Vagina (tissue), 2 donors: ENCODE measurements around the gene TTLL9. TPM values are rescaled to one million over a fixed set of nuclear protein-coding genes. Genes with fewer than 3 reads are reported as not detected.

Experiments
- DNase-seq, 2 donors: peaks; one replicate each; pipeline ENCODE4 v3.0.0-alpha.2; 2017; ENCODE audit errors: extremely low spot score in 2 of 2
- H3K27ac ChIP-seq: fragments of 200-600 bp; sonication (generic); one replicate; pipeline ENCODE4 v1.5.1; 2019
- H3K27me3 ChIP-seq: fragments of 200-600 bp; sonication (generic); one replicate; pipeline ENCODE4 v1.5.1; 2019
- H3K36me3 ChIP-seq, 2 donors: fragments of 200-600 bp; sonication (generic); one replicate each; pipeline ENCODE4 v1.5.1; 2017 to 2019
- H3K4me1 ChIP-seq: fragments of 200-600 bp; sonication (generic); one replicate; pipeline ENCODE4 v1.5.1; 2019
- H3K4me3 ChIP-seq, 2 donors: fragments of 200-600 bp; sonication (generic); 1 replicate in 1 of 2; 2 replicates in 1 of 2; pipeline ENCODE4 v1.5.1; 2016 to 2019
- H3K9me3 ChIP-seq: fragments of 200-600 bp; sonication (generic); one replicate; pipeline ENCODE4 v1.5.1; 2019
- POLR2A ChIP-seq, 2 donors: fragments of 450-650 bp; IDR thresholded peaks; one replicate each; pipeline ENCODE4 v1.6.1; 2017; ENCODE audit warnings: antibody characterized with exemption in 2 of 2, mild to moderate bottlenecking in 2 of 2, moderate library complexity in 2 of 2
- POLR2AphosphoS5 ChIP-seq, 2 donors: sonication (generic); formaldehyde crosslinking; IDR thresholded peaks; one replicate each; pipeline ENCODE4 v1.9.0; 2017; ENCODE audit warnings: antibody characterized with exemption in 2 of 2, mild to moderate bottlenecking in 2 of 2, low read depth in 1 of 2; ENCODE audit not compliant: insufficient read depth in 1 of 2
- intact Hi-C: fragments of 100-400 bp; cut with DNase I; formaldehyde crosslinking; loops from one replicate; pipeline ENCODE4 v1.15.1; 2023
- total RNA-seq: library from RNA; depleted of rRNA; stranded (reverse); fragments of >200 nt; gene quantifications from one replicate; pipeline ENCODE4 v1.2.3, GENCODE V29; 2016
- TF ChIP-seq, protein P1 (sequence below), 3 experiments: fragments of 450-650 bp in 2 of 3; fragments of 200-600 bp in 1 of 3; sonication (generic) in 1 of 3; IDR thresholded peaks; one replicate each; pipeline ENCODE4 v1.5.1; 2017 to 2019; ENCODE audit warnings: antibody characterized with exemption in 3 of 3, mild to moderate bottlenecking in 2 of 3, moderate library complexity in 2 of 3

Gene TTLL9
- total RNA-seq, 1 donor from 2014 or later = not detected

GRCh38 chr20:31841928-31842327 lies 28.5 kb upstream of the TTLL9 start:
- Histone ChIP-seq H3K27ac (peak overlapping the region; percentile 66), H3K9me3 (no peaks in the 10 kb centered on the region), H3K27me3 (no peaks in the 10 kb centered on the region), H3K4me1 (peaks cover 31% of the 10 kb centered on the region), H3K4me3 (no peak overlapping the region), H3K36me3 (no peaks in the 10 kb centered on the region)
- DNase-seq = no peak
- intact Hi-C loops = no loop called here
- no peak for TF ChIP-seq POLR2A (IDR thresholded peaks at IDR 0.05)
- no peak for TF ChIP-seq POLR2AphosphoS5 (IDR thresholded peaks at IDR 0.05; ENCODE audit: insufficient read depth in 1 of 2, low read depth in 1 of 2)
- TF ChIP-seq, protein P1, sequence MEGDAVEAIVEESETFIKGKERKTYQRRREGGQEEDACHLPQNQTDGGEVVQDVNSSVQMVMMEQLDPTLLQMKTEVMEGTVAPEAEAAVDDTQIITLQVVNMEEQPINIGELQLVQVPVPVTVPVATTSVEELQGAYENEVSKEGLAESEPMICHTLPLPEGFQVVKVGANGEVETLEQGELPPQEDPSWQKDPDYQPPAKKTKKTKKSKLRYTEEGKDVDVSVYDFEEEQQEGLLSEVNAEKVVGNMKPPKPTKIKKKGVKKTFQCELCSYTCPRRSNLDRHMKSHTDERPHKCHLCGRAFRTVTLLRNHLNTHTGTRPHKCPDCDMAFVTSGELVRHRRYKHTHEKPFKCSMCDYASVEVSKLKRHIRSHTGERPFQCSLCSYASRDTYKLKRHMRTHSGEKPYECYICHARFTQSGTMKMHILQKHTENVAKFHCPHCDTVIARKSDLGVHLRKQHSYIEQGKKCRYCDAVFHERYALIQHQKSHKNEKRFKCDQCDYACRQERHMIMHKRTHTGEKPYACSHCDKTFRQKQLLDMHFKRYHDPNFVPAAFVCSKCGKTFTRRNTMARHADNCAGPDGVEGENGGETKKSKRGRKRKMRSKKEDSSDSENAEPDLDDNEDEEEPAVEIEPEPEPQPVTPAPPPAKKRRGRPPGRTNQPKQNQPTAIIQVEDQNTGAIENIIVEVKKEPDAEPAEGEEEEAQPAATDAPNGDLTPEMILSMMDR (IDR thresholded peaks at IDR 0.05) = no peak

- Histone ChIP-seq H3K4me3 (no peak overlapping the region), H3K9me3 (no peaks in the 10 kb centered on the region), H3K27me3 (no peaks in the 10 kb centered on the region), H3K27ac (peak overlapping the region; percentile 66), H3K4me1 (peaks cover 27% of the 10 kb centered on the region), H3K36me3 (no peaks in the 10 kb centered on the region)
- DNase-seq = no peak
- TF ChIP-seq POLR2A (IDR thresholded peaks at IDR 0.05) (no peak), POLR2AphosphoS5 (IDR thresholded peaks at IDR 0.05; ENCODE audit: insufficient read depth in 1 of 2, low read depth in 1 of 2) (peak in 1 of 2 donors; percentile 17)
- intact Hi-C loops = no loop called here
These were observed 27.8 kb upstream of the TTLL9 start for GRCh38 chr20:31842471-31843157.

DNA sequence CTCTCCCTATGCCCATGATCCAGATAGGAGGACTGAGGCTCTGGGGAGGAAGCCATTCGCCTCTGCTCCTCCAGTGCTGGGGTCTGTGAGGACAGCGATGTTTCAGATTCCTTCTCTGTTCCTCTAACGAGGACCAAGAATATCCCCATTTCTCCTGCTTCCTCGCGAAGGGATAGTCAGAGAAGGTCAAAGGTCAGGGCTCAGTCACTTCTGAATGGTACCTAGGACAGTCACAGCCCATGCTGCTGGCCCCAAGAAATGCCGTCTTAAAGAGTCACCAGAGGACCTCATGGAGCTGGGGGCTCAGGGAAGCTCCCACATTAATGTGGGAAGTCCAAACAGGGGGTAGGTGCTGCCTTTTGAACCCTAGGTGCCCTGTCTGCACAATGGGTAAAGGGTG lies 27.1 kb upstream of the TTLL9 start:
- DNase-seq = no peak
- intact Hi-C loops = no loop called here
- Histone ChIP-seq H3K9me3 (no peaks in the 10 kb centered on the region), H3K4me3 (peak overlapping the region in 1 of 2 donors; percentile 31), H3K36me3 (no peaks in the 10 kb centered on the region), H3K4me1 (peaks cover 27% of the 10 kb centered on the region), H3K27ac (peak overlapping the region; percentile 66), H3K27me3 (no peaks in the 10 kb centered on the region)
- no peak for TF ChIP-seq POLR2AphosphoS5 (IDR thresholded peaks at IDR 0.05; ENCODE audit: insufficient read depth in 1 of 2, low read depth in 1 of 2)
- TF ChIP-seq, protein P1 (IDR thresholded peaks at IDR 0.05) = no peak
- TF ChIP-seq POLR2A (IDR thresholded peaks at IDR 0.05) = no peak

DNA sequence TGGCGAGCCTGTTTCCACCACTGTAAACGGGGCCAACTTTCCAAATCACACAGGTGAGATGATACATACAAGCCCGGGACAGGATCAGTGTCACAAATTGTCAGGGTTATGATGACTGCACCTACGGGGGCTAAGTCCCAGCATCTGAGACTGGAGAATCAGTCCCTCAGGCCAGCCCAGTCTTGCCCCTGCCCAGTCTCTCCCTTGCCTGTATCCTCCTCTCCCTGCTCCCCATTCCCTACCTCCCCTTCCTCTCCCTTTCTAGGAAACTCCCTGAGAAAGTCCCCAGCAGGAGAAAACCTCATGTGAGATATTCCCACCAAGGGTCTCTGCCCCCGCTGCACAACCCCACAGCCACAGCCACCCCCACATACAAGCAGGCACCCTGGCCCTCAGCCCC lies 26.6 kb upstream of the TTLL9 start:
- intact Hi-C loops = no loop called here
- Histone ChIP-seq H3K36me3 (no peaks in the 10 kb centered on the region), H3K4me1 (peaks cover 27% of the 10 kb centered on the region), H3K4me3 (peak overlapping the region in 1 of 2 donors; percentile 31), H3K27me3 (no peaks in the 10 kb centered on the region), H3K9me3 (no peaks in the 10 kb centered on the region), H3K27ac (peak overlapping the region; percentile 66)
- TF ChIP-seq, protein P1 (IDR thresholded peaks at IDR 0.05) = no peak
- TF ChIP-seq POLR2A (IDR thresholded peaks at IDR 0.05) (no peak), POLR2AphosphoS5 (IDR thresholded peaks at IDR 0.05; ENCODE audit: insufficient read depth in 1 of 2, low read depth in 1 of 2) (no peak)
- DNase-seq = no peak

- H3K27ac ChIP-seq = peak overlapping the region; percentile 66
These were observed 25.6 kb upstream of the TTLL9 start for GRCh38 chr20:31844737-31845299.

More at GRCh38 chr20:31844737-31845299, 25.6 kb upstream of the TTLL9 start:
- no peak for DNase-seq
- Histone ChIP-seq H3K4me3 (peak overlapping the region; percentile 5 to 31), H3K9me3 (no peaks in the 10 kb centered on the region), H3K4me1 (peaks cover 33% of the 10 kb centered on the region), H3K27me3 (no peaks in the 10 kb centered on the region), H3K36me3 (no peaks in the 10 kb centered on the region)
- intact Hi-C loops = no loop called here
- no peak for TF ChIP-seq POLR2AphosphoS5 (IDR thresholded peaks at IDR 0.05; ENCODE audit: insufficient read depth in 1 of 2, low read depth in 1 of 2)
